HG02938 (cell line): ENCODE measurements around the gene SPTLC3.

ENCODE experiments used
- ATAC-seq: cut with Tn5 transposase; IDR thresholded peaks from one replicate; pipeline ENCODE4 v1.9.1; 2021; ENCODE audit warnings: mild to moderate bottlenecking, moderate library complexity; ENCODE audit not compliant: unreplicated experiment

Gene SPTLC3

GRCh38 chr20:13174402-13174801 is 165.6 kb downstream of the SPTLC3 start:
- ATAC-seq: peak; percentile 61

DNA sequence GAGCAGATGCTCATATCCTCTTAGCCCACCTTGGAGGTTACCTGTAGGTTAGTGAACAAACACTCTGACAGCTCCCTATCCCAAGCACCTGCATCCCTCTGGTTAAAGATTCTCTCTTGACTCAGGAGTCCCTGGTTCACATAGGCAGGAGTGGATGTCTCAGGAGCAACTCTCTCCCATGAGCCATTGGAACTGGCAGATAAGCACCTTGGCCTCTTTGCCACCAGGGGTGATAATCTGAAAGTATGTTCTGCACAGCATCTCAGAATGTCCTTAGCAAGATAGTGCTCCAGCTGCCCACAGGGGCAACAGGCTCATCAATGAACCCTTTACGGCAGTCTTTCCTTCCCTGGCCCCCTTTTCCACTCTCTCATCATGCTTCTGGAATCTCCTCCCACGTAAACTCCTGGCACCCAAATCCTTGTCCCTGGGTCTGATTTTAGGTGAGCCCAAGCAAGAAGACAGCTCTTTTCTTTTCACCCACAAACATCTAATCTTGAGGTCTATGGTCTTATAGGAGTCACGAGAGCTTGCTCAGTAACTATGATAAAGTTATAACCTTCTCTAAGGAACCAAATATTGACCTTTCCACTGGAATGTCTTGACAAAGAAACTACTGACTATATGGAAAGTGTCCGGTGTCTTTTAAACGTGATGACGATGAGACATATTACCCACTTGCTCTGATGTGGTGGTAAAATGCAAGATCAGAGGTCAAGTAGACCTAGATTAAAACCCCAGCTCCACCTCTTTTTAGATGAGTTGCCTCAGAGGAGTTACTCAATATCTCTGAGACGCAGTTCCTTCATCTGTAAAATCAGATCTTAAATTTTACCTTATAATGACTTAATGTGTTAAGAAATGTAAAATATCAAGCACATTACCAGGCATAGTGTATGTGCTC is 172.5 kb downstream of the SPTLC3 start:
- ATAC-seq: no peak

GRCh38 chr20:13183005-13183404 is 174.2 kb downstream of the SPTLC3 start:
- ATAC-seq: no peak

GRCh38 chr20:13186043-13186774 is 177.4 kb downstream of the SPTLC3 start:
- ATAC-seq: no peak

- ATAC-seq: no peak
These were observed 179.1 kb downstream of the SPTLC3 start for GRCh38 chr20:13187899-13188298.

DNA sequence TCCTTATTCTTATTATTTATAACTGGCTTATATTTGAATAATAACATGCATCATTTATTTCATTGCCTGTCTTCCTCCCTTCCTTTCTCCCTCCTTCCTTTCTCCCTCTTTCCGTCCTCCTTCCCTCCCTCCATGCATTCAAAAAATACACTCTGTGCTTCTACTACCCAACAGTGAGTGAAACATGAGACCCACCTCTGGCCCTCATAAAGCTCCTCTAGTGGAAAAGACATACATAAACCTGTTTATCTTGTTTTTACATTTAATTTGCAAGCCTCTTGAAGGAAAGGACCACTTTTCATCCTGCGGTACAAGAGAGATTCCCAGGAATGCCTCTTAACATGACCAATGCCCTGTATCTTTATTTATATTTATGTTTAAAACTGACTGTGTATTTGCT is 190.5 kb downstream of the SPTLC3 start:
- no peak for ATAC-seq

GRCh38 chr20:13200767-13201500 is 192.2 kb downstream of the SPTLC3 start:
- no peak for ATAC-seq

- no peak for ATAC-seq
These were observed 193.8 kb downstream of the SPTLC3 start for GRCh38 chr20:13202565-13202964.

DNA sequence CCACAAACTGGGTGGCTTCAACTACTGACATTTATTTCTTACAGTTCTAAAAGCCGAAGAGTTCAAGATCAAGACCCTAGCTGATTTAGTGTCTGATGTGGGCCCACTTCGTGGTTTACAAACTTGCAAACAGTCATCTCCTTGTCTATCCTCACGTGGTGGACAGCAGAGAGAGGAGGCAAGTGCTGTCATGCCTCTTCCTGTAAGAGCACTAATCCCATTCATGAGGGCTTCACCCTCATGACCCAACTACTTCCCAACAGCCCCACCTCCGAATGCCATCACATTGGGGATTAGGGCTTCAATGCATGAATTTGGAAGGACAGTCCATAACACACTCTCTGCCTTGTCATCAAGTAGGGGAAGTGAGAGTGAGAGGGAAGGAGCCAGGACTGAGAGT is 196.7 kb downstream of the SPTLC3 start:
- ATAC-seq: no peak

GRCh38 chr20:13205848-13206434 is 197.2 kb downstream of the SPTLC3 start:
- ATAC-seq: no peak

- no peak for ATAC-seq
These were observed 198.2 kb downstream of the SPTLC3 start for GRCh38 chr20:13207016-13207415.

- ATAC-seq: no peak
These were observed 203.3 kb downstream of the SPTLC3 start for GRCh38 chr20:13211956-13212618.

- ATAC-seq: no peak
These were observed 204.0 kb downstream of the SPTLC3 start for GRCh38 chr20:13212750-13213149.

- ATAC-seq: no peak
These were observed 204.6 kb downstream of the SPTLC3 start for GRCh38 chr20:13213335-13213734.

GRCh38 chr20:13216533-13216932 is 207.8 kb downstream of the SPTLC3 start:
- ATAC-seq: no peak
